GM19468 (cell line): ENCODE data around the gene OSBPL10.
"Not testable (repeated sequence)": the region's sequence is repeated elsewhere in the genome, so short reads cannot be mapped to it uniquely, and the experiment has no call there.

ENCODE experiments used
- ATAC-seq: cut with Tn5 transposase; IDR thresholded peaks from one replicate; pipeline ENCODE4 v1.9.1; 2021; ENCODE audit warnings: mild to moderate bottlenecking, moderate library complexity, moderate number of reproducible peaks; ENCODE audit not compliant: unreplicated experiment; ENCODE audit errors: extremely low read depth

OSBPL10 gene, protein sequence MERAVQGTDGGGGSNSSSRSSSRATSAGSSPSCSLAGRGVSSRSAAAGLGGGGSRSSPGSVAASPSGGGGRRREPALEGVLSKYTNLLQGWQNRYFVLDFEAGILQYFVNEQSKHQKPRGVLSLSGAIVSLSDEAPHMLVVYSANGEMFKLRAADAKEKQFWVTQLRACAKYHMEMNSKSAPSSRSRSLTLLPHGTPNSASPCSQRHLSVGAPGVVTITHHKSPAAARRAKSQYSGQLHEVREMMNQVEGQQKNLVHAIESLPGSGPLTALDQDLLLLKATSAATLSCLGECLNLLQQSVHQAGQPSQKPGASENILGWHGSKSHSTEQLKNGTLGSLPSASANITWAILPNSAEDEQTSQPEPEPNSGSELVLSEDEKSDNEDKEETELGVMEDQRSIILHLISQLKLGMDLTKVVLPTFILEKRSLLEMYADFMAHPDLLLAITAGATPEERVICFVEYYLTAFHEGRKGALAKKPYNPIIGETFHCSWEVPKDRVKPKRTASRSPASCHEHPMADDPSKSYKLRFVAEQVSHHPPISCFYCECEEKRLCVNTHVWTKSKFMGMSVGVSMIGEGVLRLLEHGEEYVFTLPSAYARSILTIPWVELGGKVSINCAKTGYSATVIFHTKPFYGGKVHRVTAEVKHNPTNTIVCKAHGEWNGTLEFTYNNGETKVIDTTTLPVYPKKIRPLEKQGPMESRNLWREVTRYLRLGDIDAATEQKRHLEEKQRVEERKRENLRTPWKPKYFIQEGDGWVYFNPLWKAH

DNA sequence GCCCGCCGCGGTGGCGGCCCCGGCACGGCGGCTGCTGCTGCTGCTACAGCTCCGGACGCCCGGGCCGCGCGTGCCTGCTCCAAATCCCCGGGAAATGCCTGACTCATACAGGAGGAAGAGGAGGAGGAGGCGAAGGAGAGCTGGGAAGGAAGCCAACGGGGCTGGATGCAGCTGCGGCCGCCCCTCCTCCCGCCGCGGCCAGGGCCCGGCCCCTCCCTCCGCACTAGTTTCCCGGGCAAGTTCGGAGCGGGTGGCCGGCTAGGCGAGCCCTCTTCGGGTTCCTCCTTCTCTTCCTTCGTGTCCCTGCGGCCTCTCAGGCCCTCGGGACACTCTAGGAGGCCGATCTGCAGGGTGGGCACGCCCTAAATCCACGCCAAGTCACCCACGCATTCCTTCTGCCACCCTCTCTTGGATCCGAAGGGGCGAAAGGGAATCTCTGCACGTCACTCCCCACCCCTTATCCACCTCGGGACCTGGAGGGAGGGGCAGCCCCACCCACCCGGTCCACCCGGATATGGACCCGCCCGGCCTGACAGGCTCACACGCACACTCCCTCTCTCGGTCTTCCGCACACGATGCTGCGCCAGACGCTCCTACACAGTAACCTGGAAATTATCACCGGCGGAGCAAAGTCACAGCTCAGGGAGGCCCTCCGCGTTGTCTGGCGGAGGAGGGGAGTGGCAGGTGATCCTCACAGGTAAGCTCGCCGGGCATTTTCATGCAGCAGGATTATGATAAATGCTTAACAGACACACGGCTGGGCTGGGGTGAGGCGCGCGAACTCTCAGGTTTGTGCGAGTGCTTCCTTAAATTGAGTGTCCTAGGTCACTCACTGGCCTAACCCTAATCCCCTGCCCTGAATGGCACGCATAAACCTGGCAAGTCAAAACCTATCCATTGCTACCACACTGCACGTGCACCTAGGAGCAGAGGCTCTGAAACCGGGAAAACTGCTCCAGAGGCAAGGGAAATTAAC lies at the start of gene OSBPL10, which contains the start of gene ZNF860:
Gene OSBPL10, minus strand, starts transcription at position 57 of the 976 bp plus-strand sequence. CDS start 83 bp downstream, outside the sequence.
Gene ZNF860, plus strand, starts transcription at position 545 of the 976 bp plus-strand sequence. CDS start 7,330 bp downstream, outside the sequence.
- ATAC-seq = no peak

DNA sequence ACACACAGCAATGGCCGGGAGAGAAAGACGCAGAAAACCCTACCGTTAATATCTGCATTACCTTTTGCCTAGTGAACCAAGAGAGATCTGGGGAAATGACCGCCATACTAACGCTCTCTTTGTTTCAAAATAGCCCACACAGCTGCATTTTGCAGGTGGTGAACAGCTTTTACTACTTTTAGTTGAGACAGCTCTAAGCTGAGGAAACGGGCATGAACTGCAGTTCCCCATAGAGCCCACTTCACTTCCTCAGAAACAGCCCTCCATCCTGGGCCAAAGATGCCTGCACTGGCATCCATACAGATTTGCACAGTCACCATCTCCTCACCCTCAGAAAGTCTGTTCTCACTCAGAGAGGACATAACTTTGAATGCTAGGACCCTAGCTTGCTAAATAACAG lies 45.5 kb upstream of the OSBPL10 start:
- ATAC-seq = no peak

DNA sequence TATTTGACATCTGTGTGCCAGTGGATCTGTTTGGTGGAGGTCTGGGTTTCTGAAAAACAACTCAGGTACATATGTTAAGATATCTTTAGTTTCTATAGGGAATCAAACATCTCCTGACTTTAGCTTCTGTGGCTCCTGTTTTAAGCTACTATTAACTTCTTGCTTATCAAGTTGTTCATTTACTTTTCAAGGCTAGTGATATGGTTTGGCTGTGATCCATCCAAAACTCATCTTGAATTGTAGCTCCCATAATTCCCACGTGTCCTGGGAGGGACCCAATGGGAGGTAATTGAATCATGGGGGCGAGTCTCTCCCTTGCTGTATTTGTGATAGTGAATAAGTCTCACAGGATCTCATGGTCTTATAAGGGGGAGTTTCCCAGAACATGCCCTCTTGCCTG lies 41.9 kb upstream of the OSBPL10 start:
- no peak for ATAC-seq

DNA sequence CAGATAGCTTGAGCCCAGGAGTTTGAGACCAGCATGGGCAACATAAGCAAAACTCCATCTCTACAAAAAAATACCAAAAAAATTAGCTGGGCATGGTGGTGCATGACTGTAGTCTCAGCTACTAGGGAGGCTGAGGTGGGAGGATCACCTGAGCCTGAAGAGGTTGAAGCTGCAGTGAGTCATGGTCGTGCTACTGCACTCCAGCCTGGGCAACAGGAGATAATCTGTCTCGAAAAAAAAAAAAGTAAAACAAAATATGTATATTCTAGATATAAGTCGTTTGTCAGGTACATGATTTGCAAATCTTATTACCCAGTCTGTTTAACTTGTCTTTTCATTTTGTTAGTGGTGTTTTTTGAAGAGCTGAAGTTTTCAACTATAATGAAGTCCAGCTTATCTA lies 40.7 kb upstream of the OSBPL10 start:
- no peak for ATAC-seq

DNA sequence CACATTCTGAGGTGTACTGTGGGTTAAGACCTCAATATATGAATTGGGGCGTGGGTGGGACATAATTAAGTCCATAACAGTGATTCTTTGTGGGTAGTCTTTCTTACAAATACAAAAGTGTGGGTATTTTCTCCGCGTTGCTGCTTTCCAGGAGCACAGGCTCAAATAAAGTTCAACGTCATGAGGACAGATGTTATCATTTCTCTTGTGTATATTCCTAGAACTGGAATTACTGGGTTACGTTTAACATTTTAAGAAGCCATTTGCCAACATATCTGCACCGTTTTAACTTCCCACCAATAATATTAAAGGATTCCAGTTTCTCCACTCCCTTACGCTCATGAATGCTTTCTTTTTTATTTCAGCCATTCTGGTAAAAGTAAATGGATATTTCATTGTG lies 40.1 kb upstream of the OSBPL10 start:
- no peak for ATAC-seq

DNA sequence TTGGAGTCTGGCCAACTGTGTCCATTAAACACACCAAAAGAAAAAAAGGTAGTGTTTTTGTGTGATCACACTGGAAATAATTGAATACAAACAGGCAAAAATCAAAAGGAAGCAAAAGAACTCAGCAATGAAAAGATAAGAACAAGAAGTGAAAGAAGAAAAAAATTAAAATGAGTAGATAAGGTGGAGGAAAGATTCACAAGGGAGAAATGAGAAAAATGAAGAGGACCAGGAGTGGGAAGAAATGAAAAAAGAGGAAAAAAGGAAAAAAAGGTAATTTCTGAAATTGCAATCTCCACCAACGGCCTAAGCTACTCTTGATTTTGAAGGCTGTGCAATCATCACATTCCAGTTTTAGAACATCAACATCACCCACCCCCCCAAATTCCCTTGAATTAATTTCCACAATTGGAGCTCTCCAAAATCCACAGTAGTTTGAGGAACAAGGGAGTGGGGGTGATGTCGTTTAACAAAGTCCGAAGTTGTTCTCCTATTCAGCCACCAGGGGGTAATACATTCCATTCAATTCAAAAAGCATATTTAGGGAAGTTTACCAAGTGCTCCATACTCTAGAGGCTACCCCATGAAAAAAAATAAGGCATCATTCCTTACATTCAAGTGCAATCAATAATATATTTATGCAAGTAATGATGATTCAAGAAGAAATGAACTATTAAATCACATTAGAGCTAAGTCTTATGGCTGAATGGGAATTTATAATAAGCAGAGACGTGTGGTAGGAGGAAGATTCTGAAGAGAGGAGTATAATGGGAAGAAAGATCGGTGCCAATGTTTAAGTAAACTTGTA lies 37.9 kb upstream of the OSBPL10 start:
- ATAC-seq = no peak

DNA sequence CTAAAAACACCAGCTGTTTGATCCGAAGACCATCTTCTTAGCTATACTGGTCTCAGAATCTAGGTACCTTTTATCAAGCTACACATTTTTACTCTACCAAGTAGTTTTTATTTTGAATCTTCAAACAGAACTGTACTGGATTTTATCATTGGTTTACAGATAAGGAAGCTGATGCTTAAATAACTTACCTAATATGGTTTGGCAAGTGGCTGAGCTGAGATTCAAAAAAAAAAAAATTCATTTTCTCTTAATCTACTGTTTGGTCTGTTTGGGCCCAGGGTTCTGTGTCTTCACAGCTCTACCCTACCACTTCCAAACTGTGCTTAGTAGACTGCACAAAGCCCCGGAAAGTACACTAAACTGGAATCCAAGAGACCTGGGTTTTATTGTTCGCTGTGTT lies 36.2 kb upstream of the OSBPL10 start:
- no peak for ATAC-seq

DNA sequence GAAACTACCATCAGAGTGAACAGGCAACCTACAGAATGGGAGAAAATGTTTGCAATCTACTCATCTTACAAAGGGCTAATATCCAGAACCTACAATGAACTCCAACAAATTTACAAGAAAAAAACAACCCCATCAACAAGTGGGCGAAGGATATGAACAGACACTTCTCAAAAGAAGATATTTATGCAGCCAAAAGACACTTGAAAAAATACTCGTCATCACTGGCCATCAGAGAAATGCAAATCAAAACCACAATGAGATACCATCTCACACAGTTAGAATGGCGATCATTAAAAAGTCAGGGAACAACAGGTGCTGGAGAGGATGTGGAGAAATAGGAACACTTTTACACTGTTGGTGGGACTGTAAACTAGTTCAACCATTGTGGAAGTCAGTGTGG lies 34.6 kb upstream of the OSBPL10 start:
- ATAC-seq = not testable (repeated sequence)

DNA sequence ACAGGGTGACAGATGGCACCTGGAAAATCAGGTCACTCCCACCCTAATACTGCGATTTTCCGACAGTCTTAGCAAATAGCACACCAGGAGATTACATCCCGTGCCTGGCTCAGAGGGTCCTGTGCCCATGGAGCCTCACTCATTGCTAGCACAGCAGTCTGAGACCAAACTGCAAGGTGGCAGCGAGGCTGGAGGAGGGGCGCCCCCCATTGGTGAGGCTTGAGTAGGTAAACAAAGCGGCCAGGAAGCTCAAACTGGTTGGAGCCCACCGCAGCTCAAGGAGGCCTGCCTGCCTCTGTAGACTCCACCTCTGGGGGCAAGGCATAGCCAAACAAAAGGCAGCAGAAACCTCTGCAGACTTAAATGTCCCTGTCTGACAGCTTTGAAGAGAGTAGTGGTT lies 29.6 kb upstream of the OSBPL10 start:
- ATAC-seq = not testable (repeated sequence)

DNA sequence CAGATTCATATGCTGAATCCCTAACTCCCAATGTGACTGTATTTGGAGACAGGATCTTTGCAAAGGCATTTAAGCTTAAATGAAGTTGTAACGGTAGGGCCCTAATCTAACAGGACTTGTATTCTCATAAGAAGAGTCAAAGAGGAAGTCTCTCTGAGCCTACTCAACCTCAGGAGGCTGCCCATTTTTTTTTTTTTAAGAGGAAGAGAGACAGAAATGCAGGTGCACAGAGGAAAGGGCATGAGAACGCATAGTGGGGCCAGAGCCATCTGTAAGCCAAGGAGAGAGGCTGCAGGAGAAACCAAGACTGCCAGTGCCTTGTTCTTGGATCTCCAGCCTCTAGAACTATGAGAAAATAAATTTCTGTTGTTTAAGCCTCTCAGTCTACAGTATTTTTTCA lies 28.9 kb upstream of the OSBPL10 start:
- no peak for ATAC-seq

DNA sequence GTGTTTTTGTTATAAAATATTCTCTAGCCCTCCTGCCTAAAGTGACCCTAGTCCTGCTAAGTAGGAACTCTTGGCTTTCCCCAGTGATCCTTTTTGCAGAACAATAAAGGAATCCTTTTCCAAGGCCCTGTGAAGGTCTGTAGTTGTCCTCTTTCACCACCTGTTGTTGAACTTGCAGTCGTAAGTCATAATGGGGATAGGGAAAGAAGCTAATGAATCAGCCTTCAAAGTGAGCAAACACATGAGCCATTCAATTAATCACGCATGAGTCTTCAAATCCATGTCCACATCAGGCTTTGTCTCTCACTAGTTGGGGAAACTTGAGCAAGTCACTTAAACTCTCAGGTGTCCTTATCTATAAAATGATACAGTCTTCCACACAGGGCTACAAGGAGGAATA lies 28.0 kb upstream of the OSBPL10 start:
- ATAC-seq = no peak

DNA sequence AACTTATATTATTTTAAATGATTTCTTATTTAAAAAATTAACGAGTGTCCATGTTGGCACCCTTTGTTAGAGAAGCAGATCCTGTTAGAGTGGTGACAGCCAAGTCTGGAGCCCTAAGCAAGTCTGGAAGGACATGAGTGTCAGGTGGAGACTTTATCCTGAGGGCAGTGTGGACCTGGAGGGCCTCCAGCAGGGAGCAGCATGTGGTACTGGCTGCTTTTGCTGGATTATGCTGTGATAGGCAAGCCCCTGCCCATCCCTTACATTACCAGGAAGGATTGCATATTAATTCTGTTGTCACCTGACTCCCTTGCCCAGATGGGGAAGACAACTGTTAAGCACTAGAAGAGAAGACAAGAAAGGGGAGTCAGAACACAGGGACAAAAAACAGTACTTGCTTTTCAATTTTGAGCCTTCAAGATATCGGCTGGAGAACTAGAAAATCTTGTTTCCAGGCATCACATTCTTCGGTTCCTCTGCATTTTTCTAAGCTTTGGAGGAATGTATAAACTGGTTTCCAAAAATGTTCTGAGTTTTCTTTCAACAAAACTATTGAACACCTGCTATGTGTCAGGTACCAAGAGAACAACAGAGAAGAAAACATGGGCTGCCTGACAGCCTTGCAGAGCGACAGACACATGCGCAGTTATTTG lies 23.2 kb upstream of the OSBPL10 start:
- no peak for ATAC-seq

DNA sequence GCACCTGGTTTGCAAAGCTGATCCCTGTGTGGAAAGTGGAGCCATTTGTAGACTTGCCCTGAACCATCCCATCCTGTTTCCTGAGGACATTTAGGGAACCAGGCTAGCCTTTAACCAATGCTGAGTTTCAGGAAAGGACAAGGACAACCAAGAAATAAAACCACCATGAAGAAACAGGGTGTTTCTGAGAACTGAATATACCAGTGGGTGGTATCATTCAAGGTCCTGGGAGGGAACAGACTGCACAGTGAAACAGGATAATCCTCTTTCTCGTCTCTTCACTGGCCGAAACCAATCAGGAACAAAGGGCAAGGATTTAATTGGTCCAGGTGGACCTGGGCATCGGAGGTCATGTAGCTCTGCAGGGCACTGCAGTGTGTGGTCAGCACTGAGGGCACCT lies 22.3 kb upstream of the OSBPL10 start:
- no peak for ATAC-seq

DNA sequence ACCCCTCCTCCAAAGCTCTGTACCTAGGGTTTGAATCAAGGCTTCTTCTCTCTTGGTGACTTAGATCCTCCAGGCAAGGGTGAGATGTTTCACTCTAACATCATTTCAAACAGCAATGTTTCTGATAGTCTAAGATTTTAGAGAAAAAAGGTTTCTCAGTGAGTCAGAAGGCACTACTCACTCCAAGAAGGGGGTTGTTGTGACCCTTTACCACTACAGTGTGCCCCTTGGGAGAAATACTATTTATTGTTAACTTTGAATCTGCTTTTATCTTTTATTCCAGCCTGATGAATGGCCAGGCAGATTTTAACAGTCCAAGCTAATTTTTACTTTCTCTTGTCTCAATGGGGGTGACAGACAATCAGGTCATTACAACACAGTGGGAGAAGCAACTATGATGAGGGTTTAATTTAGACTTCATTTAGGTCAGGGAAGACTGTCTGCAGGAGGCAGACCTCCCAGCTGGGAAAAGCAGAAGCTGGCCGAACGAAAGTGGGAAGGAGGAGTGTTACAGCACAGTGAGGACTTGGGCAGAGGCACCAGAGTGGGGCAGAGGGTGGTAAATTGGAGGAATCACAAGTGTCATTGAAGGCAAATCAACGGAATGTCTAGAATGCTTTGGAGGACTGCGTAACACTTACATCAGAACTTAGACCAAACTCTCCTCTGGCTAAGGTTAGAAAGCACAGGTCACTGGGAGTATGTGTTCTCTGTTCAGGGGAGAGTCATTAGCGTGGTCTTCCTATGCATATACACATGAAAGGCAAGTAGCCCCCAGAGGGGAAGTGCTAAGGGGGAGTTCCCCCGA lies 21.7 kb upstream of the OSBPL10 start:
- ATAC-seq = no peak

DNA sequence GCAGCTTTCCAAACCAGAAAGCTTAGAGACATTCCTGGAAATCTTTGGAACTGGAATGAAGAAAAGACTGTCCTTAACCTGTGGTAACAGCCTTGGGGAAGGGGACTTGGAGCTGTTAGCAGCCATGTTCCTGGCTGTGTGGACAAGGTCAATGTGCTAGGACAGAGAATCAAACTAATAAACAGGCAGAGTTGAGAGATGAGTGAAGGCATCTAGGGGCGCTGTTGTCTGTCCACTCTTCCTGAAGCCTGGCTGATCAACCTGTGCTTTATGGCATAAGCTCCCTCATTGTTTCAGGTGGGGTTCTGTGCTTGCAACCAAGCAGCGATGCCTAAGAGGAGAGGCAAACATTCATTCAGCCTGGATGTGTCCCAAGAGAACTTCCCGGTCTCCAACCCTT lies 19.8 kb upstream of the OSBPL10 start:
- no peak for ATAC-seq

DNA sequence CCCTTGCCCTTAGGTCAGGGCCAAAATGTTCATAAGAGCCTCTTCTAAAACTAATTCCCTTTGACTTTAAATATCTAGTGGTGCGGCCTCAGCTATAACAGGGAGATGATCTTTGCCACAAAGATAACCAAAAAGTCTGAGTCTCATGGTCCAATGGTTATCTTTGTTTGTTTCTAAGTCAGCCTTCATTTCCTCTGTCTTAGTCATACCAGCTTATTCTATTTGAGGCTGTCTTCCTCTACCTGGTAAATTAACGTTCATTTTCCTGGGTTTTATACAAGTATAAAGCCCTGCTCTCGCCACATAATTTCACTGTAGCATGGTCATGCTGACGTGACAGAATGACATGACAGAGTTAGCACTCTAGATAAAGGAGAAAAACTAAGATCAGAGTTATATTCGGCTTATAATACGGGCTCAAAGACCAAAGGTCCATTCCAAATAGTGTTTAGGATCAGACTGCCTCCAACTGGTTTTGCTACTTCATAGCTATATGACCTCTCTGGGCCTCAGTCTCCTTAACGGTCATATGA lies 18.9 kb upstream of the OSBPL10 start:
- no peak for ATAC-seq

DNA sequence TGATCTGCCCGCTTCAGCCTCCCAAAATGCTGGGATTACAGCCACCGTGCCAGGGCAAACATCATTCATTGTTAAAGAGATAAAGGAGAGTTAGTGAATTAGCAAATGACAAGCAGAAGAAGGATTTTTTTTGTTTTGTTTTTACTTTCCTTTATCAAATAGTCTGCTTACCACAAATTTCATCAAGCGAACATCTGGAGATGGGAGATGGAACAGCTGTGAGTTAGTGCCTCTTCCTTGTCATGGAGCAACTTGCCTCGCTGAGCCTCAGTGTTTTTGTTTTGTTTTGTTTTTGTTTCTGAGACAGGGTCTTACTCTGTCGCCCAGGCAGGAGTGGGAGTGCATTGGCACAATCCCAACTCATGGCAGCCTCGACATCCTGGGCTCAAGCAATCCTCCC lies 16.4 kb upstream of the OSBPL10 start:
- no peak for ATAC-seq

DNA sequence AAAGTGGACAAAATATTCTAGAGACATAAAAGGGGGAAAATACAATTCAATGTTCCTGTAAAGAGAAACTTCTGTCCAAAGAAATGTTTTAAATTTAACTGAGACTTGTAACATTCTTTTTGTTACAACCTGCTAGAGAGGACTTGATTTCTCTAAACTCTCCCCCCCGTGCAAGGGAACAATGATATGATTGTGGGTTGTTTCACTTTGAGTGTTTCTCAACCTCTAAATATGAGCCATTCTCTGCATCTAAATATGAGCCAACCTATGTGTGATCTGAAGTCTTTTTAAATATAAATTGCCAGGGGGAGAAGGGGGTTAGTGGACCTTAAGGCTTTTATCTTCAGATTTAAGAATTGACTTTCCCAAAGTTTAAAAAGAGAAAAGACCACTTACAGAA lies 15.1 kb upstream of the OSBPL10 start:
- no peak for ATAC-seq
